Measurements from ENCODE around the gene CNKSR2.

- TF ChIP-seq CTCF (IDR thresholded peaks at IDR 0.05) (no peak), POLR2AphosphoS5 (IDR thresholded peaks at IDR 0.05) (no peak)
These were observed 281.8 kb downstream of the CNKSR2 start for GRCh38 chrX:21655901-21656586.
